Measurements from ENCODE around the gene MND1.
"Not testable (repeated sequence)": the region's sequence is repeated elsewhere in the genome, so short reads cannot be mapped to it uniquely, and the experiment has no call there.

Gene MND1

GRCh38 chr4:153394945-153395344, 50.5 kb downstream of the MND1 start:
- FAIRE-seq (no peak), DNase-seq (ENCODE audit: insufficient read length, low spot score) (no peak)

- DNase-seq (ENCODE audit: insufficient read length, low spot score) (no peak), FAIRE-seq (no peak)
These were observed 54.2 kb downstream of the MND1 start for GRCh38 chr4:153398713-153399112.

DNA sequence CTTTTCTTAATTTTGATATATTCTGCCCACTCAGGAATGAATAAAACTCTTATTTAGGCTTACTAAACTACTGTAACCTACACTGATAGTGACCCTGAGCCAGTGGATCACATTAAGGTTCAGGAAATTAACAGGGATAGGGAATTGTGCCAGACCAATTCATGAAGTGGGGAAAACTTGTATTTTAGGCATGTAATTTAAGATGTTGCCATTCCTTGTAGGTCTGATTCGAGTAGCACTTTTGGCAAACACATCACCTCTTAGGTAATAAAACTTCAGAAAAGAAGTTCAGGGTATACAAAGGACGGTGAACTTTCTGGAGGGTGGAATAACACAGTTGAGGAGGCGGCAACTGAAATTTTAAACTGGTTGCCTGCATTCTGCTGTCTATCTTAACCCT, 54.9 kb downstream of the MND1 start:
- FAIRE-seq (no peak), DNase-seq (ENCODE audit: insufficient read length, low spot score) (no peak)

DNA sequence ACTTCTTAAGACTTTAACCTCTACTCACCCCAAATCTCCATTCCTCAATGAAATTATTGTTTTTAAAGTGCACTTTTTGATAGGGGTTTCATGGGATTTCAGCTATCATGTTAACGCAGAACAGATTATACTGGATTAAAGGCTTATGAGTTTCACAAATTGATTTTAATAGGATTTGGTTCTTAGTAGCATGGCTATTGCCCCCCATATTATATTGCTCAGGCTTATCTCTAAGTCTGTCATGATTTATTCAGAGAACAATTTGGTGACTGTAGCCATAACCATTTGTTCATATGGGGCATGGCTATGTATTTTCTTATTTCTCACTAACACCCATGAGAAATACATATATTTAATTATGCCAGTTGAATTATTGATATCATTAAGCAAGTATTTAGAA, 57.0 kb downstream of the MND1 start:
- no peak for DNase-seq (ENCODE audit: insufficient read length, low spot score)
- no peak for FAIRE-seq

GRCh38 chr4:153402366-153402765, 57.9 kb downstream of the MND1 start:
- no peak for DNase-seq (ENCODE audit: insufficient read length, low spot score)
- FAIRE-seq = no peak

GRCh38 chr4:153403726-153404125, 59.2 kb downstream of the MND1 start:
- DNase-seq (ENCODE audit: insufficient read length, low spot score) (no peak), FAIRE-seq (no peak)

DNA sequence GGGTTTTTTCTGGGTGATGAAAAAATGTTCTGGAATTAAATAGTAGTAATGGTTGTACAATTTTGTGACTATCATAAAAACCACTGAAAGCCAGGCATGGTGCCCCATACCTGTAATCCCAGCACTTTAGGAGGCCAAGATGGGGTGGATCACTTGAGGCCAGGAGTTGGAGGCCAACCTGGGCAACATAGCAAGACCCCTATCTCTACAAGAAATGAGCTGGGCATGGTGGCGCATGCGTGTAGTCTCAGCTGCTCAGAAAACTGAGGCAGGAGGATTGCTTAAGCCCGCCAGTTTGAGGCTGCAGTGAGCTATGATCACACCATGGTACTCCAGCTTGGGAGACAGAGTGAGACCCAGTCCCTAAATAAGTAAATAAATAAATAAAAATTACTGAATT, 63.4 kb downstream of the MND1 start:
- no peak for DNase-seq (ENCODE audit: insufficient read length, low spot score)
- FAIRE-seq = no peak

- no peak for DNase-seq (ENCODE audit: insufficient read length, low spot score)
- no peak for FAIRE-seq
These were observed 64.4 kb downstream of the MND1 start for GRCh38 chr4:153408932-153409331.

DNA sequence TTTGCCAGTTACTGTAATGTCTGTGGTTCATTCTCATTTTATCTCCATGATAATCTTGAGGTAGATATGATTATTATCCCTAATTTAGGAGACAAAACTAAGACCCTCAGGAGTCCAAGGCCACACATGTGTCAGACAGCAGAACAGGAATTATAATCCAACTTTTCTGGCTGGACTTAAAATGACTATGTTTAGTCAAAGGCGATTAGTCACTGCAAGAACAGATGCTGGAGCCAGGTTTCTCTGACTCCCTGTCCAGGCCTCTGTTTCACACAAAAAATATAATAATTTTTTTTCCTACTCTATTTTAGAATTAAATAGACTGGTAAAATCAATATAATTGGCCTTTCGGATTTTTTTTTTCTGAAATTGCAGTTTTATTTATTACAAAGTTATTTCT, 64.9 kb downstream of the MND1 start:
- FAIRE-seq (no peak), DNase-seq (ENCODE audit: insufficient read length, low spot score) (no peak)

- no peak for FAIRE-seq
- DNase-seq (ENCODE audit: insufficient read length, low spot score) = no peak
These were observed 65.5 kb downstream of the MND1 start for GRCh38 chr4:153409924-153410501.

GRCh38 chr4:153413842-153414241, 69.4 kb downstream of the MND1 start:
- no peak for FAIRE-seq
- no peak for DNase-seq (ENCODE audit: insufficient read length, low spot score)

GRCh38 chr4:153416456-153416855, 72.0 kb downstream of the MND1 start:
- not testable (repeated sequence) for FAIRE-seq; DNase-seq (ENCODE audit: insufficient read length, low spot score)

DNA sequence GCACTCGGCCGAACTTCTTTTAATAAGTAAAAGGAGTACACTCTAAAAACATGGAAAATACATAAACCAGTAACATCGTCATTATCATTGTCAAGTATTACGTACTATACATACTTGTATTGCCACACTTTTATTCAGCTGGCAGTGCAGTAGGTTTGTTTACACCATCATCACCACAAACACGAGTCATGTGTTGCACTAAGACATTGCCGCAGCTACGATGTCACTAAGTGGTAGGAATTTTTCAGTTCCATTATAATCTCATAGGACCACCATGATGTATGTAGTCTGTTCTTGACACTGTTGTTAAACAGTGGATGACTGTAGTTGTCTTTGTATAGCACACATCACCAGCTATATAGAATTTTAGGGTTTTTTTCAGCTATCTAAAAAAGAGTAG, 73.6 kb downstream of the MND1 start:
- no peak for FAIRE-seq
- DNase-seq (ENCODE audit: insufficient read length, low spot score) = no peak

DNA sequence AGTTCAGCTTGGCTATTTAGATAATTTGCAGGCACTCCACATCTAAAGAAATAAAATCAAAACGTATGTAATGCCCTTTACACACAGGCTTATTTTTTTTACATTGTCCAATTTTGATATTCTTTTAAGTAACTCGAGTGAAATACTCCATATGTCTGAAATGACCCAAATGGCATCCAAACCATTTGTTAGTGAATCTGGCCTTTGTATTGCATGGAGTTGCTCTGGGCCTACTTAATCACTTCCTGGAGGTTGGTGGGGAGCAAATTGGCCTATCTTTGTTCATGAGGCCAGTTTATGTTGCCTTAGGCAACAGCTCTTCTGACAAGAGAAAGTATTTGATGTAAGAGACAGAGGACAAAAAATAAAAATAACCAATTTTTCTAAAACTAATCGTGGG, 74.1 kb downstream of the MND1 start:
- DNase-seq (ENCODE audit: insufficient read length, low spot score) (no peak), FAIRE-seq (no peak)

GRCh38 chr4:153419029-153419428, 74.5 kb downstream of the MND1 start:
- DNase-seq (ENCODE audit: insufficient read length, low spot score) (no peak), FAIRE-seq (no peak)

DNA sequence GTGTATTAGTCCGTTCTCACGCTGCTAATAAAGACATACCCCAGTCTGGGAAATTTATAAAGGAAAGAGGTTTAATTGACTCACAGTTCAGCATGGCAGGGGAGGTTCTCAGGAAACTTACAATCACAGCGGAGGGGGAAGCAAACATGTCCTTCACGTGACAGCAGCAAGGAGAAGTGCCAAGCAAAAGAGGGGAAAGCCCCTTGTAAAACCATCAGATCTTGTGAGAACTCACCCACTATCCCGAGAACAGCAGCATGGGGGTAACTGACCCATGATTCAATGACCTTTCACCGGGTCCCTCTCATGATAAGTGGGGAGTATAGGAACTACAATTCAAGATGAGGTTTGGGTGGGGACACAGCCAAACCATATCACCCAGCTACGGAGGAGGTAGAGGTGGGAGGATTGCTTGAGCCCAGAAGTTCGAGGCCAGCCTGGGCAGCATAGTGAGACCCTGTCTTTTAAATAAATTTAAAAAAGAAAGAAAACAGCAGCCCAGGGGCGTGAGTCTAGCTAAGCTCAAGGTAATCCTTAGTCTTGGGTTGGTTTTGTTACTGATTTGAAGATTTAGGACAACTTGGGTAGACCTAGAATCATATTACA, 75.3 kb downstream of the MND1 start:
- DNase-seq (ENCODE audit: insufficient read length, low spot score) (no peak), FAIRE-seq (no peak)

DNA sequence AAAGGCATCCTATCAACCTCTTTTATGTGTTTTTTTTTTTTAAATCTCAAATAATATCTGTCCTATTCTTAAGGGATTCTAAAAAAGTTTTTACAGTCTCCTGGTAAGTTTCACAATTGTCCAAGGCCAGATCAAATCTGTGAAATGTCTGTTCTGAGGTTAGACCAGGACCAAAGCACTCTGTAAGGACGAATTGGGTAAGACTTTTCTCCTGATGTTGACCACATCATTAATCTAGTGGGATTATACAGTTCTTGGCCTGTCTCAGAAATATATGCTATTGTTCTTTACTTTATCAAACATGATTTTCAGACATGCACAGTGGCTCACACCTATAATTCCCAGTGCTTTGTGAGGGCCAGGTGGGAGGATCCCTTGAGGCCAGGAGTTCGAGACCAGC, 75.9 kb downstream of the MND1 start:
- FAIRE-seq (no peak), DNase-seq (ENCODE audit: insufficient read length, low spot score) (no peak)

DNA sequence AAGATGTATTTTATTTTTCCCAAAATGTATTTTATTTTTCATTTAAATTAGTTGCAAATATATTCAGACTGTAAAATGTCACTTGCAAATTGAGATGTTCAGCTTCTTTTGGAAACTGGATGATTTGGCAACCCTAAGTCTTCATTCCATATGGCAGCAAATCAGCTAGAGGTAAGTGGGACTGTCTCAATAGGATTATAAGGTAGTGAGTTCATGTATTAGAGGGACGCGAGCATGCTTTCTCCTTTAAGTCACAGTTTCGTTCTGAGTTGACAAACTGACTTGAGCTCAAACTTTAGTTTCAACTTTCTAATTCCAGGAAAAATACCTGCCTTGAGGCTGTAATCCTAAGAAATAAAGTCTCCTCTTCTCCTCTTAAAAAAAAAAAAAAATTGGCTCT, 77.5 kb downstream of the MND1 start:
- FAIRE-seq = no peak
- no peak for DNase-seq (ENCODE audit: insufficient read length, low spot score)

- DNase-seq (ENCODE audit: insufficient read length, low spot score) (no peak), FAIRE-seq (no peak)
These were observed 81.9 kb downstream of the MND1 start for GRCh38 chr4:153426207-153426885.

DNA sequence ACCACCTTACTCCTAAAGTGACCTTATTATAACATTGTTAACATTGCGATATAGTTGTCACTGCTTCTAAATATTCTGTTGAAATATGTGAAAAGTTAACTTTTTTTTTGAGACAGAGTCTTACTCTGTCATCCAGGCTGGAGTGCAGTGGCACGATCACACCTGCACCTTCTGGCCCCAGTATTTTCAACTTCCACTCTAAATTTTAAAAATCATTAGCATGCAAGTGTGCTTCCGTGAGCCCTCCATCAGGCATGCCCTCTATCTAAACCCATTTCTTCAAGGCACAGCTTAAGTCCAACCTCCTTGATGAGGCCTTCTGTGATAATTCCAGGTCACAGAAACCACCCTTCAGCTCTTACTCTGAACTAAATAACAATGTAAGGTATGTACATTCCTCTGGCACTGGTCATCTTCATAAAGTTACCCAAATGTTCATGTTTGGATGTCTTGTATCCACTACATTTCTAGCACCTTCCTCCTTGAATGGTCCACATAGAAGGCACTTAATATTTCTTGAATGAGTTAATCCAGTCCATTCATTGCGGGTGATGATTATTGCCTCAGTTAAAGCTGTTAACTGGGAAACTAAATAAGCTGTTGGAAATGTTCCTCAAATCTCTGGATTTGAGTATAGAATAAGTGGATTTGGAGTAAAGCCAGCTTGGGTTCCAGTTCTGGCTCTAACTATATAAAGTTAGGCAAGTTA, 83.0 kb downstream of the MND1 start:
- FAIRE-seq (no peak), DNase-seq (ENCODE audit: insufficient read length, low spot score) (no peak)

DNA sequence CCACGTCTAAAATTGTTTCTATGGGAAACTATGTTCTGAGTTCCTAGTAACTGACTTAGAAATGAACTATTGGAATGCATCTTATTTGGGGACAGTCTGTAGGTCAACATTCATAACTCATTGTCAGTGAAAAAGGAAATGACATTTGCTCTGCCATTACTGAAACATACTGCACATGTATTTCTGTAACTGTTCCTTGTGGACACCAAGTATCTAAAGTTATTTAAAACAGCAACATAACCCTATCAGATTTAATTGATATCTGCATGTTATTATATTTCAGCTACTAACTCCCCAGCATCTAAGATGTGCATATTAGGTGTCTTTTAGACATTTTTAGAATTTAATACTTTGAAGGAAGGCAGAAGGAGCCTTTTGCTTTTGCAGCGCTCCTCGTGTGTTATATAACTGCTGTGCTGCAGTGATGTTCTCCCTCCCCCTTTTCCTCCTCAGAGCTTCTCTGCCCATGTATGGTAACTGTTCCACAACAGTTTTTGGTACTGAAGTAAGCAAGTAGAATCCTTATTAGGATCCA, 84.5 kb downstream of the MND1 start:
- DNase-seq (ENCODE audit: insufficient read length, low spot score) = no peak
- no peak for FAIRE-seq
